HepG2 (cell line): ENCODE data around the gene NARF. TPM values are rescaled to one million over a fixed set of nuclear protein-coding genes. Genes with fewer than 3 reads are reported as not detected.

Experiments
- MBNL3 ChIP-seq: fragments of 250-450 bp; sonication (Bioruptor Pico); conservative IDR thresholded peaks from 2 replicates; pipeline ENCODE4 v1.8.0; 2022; ENCODE audit warnings: mild to moderate bottlenecking, inconsistent platforms
- MXD4 ChIP-seq: IDR thresholded peaks from 2 replicates; pipeline ENCODE4 v1.6.1; 2016; ENCODE audit warnings: mild to moderate bottlenecking, missing biosample characterization, missing genetic modification reagents
- PHF21A ChIP-seq: sonication (generic); formaldehyde crosslinking; IDR thresholded peaks from 2 replicates; pipeline ENCODE4 v1.5.0; 2020; ENCODE audit warnings: mild to moderate bottlenecking, missing genetic modification reagents
- RXRB ChIP-seq: IDR thresholded peaks from 2 replicates; pipeline ENCODE4 v1.6.1; 2016; ENCODE audit warnings: borderline replicate concordance, missing genetic modification reagents, missing compliant biosample characterization
- SYNCRIP ChIP-seq: fragments of 200-400 bp; formaldehyde crosslinking; IDR thresholded peaks from 2 replicates; pipeline ENCODE4 v1.6.1; 2018; ENCODE audit warnings: mild to moderate bottlenecking, low read depth, low read length; ENCODE audit not compliant: insufficient read depth
- YEATS4 ChIP-seq: sonication (generic); formaldehyde crosslinking; IDR thresholded peaks from 2 replicates; pipeline ENCODE4 v1.4.0; 2020; ENCODE audit warnings: missing genetic modification reagents, borderline replicate concordance
- ZFX ChIP-seq: sonication (generic); formaldehyde crosslinking; IDR thresholded peaks from 2 replicates; pipeline ENCODE4 v1.4.0; 2020; ENCODE audit warnings: mild to moderate bottlenecking, low read depth, missing genetic modification reagents, moderate library complexity
- ZNF446 ChIP-seq: sonication (generic); formaldehyde crosslinking; IDR thresholded peaks from 2 replicates; pipeline ENCODE4 v1.5.0; 2020; ENCODE audit warnings: mild to moderate bottlenecking, missing genetic modification reagents
- ZNF781 ChIP-seq: sonication (generic); formaldehyde crosslinking; IDR thresholded peaks from 2 replicates; pipeline ENCODE4 v1.5.1; 2020; ENCODE audit warnings: borderline replicate concordance, mild to moderate bottlenecking, missing genetic modification reagents; ENCODE audit errors: not compliant biosample characterization
- ZSCAN29 ChIP-seq: sonication (generic); formaldehyde crosslinking; conservative IDR thresholded peaks from 2 replicates; pipeline ENCODE4 v1.4.0; 2020; ENCODE audit warnings: mild to moderate bottlenecking, missing genetic modification reagents
- polyA plus RNA-seq, 8 experiments: library from polyadenylated mRNA; depleted of rRNA in 3 of 8; stranded (reverse) in 7 of 8; unstranded in 1 of 8; fragments of >200 nt; fragmentation: Illumina TruSeq in 4 of 8; extraction: Trizol in 4 of 8; gene quantifications; 2 replicates each; pipeline versions ENCODE4 v1.2.1 to v1.2.3, GENCODE V29; 2011 to 2016; ENCODE audit warnings: low read depth in 4 of 8, missing spikeins in 1 of 8, mixed read lengths in 1 of 8; ENCODE audit not compliant: insufficient read depth in 1 of 8
- total RNA-seq, 5 experiments: library from RNA; depleted of rRNA; stranded (reverse); fragments of >200 nt; fragmentation: Illumina TruSeq; extraction: Trizol; gene quantifications; 2 replicates each; pipeline ENCODE4 v1.2.3, GENCODE V29; 2016; ENCODE audit warnings: low read depth in 1 of 5
- TF ChIP-seq, protein P1 (sequence below): sonication (generic); formaldehyde crosslinking; IDR thresholded peaks from 2 replicates; pipeline ENCODE4 v1.8.0; 2022; ENCODE audit warnings: mild to moderate bottlenecking, missing genetic modification reagents, moderate library complexity
- TF ChIP-seq, protein P2 (sequence below): sonication (generic); formaldehyde crosslinking; IDR thresholded peaks from 2 replicates; pipeline ENCODE4 v1.4.0; 2020; ENCODE audit warnings: missing genetic modification reagents, borderline replicate concordance
- TF ChIP-seq, protein P3 (sequence below): sonication (generic); formaldehyde crosslinking; IDR thresholded peaks from 2 replicates; pipeline ENCODE4 v1.8.1; 2022; ENCODE audit warnings: low read depth, mild to moderate bottlenecking, missing genetic modification reagents
- TF ChIP-seq, protein P4 (sequence below), 2 experiments: IDR thresholded peaks; 2 replicates each; pipeline ENCODE4 v1.6.1; 2011 to 2012; ENCODE audit warnings: low read length in 2 of 2, borderline replicate concordance in 1 of 2, low read depth in 1 of 2, mild to moderate bottlenecking in 1 of 2, moderate library complexity in 1 of 2
- TF ChIP-seq, protein P5 (sequence below): sonication (generic); formaldehyde crosslinking; IDR thresholded peaks from 2 replicates; pipeline ENCODE4 v1.4.0; 2020; ENCODE audit warnings: missing genetic modification reagents, mild to moderate bottlenecking, borderline replicate concordance

The NARF gene
- total and polyA plus RNA-seq, 2 of the 13 experiments (the other 11 are each of a cell fraction or from before 2014, with no cell fraction given): 61.1 to 144 TPM

DNA sequence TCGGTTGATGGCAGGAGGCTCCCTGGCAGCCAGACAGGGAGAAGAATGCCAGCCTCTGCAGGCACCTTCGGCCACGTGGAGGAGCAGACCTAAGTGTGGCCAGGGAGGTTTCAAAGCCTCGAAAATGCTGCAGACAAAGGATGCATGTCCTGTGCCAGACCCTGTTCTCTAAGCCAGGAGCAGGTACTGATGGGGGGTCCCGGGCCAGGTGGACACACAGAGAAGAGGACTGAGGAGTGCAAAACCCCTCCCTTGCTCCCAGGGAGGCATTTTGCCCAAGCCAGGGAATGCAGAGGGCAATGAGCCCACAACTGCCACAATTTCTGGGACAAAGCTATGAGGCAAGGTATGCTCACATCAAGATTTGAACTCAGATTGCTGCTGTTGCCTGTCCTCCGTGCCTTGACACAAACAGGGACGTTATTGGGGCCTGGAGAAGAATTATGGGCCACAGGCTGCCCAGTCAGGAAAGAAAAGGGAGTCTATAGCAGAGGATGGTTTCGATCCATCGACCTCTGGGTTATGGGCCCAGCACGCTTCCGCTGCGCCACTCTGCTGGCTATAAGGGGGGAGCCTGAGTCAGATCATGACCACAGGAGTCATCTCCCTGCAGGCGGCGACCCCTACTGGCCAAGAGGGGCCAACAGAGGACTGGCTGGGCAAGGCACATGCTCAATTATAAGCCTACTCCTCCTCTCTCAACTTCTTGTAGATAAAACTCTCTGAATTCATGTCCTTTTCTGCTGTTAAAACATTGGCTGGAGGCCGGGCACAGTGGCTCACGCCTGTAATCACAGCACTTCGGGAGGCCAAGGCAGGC, 35.9 kb downstream of the NARF start (continued):
- TF ChIP-seq, protein P1, sequence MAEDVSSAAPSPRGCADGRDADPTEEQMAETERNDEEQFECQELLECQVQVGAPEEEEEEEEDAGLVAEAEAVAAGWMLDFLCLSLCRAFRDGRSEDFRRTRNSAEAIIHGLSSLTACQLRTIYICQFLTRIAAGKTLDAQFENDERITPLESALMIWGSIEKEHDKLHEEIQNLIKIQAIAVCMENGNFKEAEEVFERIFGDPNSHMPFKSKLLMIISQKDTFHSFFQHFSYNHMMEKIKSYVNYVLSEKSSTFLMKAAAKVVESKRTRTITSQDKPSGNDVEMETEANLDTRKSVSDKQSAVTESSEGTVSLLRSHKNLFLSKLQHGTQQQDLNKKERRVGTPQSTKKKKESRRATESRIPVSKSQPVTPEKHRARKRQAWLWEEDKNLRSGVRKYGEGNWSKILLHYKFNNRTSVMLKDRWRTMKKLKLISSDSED: no peak
- TF ChIP-seq YEATS4 (CRISPR knock-in tag): peak; percentile 53
- TF ChIP-seq, protein P2, sequence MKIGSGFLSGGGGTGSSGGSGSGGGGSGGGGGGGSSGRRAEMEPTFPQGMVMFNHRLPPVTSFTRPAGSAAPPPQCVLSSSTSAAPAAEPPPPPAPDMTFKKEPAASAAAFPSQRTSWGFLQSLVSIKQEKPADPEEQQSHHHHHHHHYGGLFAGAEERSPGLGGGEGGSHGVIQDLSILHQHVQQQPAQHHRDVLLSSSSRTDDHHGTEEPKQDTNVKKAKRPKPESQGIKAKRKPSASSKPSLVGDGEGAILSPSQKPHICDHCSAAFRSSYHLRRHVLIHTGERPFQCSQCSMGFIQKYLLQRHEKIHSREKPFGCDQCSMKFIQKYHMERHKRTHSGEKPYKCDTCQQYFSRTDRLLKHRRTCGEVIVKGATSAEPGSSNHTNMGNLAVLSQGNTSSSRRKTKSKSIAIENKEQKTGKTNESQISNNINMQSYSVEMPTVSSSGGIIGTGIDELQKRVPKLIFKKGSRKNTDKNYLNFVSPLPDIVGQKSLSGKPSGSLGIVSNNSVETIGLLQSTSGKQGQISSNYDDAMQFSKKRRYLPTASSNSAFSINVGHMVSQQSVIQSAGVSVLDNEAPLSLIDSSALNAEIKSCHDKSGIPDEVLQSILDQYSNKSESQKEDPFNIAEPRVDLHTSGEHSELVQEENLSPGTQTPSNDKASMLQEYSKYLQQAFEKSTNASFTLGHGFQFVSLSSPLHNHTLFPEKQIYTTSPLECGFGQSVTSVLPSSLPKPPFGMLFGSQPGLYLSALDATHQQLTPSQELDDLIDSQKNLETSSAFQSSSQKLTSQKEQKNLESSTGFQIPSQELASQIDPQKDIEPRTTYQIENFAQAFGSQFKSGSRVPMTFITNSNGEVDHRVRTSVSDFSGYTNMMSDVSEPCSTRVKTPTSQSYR (CRISPR knock-in tag): peak; percentile 58; the same call in 1 of the 2 replicates
- TF ChIP-seq, protein P3, sequence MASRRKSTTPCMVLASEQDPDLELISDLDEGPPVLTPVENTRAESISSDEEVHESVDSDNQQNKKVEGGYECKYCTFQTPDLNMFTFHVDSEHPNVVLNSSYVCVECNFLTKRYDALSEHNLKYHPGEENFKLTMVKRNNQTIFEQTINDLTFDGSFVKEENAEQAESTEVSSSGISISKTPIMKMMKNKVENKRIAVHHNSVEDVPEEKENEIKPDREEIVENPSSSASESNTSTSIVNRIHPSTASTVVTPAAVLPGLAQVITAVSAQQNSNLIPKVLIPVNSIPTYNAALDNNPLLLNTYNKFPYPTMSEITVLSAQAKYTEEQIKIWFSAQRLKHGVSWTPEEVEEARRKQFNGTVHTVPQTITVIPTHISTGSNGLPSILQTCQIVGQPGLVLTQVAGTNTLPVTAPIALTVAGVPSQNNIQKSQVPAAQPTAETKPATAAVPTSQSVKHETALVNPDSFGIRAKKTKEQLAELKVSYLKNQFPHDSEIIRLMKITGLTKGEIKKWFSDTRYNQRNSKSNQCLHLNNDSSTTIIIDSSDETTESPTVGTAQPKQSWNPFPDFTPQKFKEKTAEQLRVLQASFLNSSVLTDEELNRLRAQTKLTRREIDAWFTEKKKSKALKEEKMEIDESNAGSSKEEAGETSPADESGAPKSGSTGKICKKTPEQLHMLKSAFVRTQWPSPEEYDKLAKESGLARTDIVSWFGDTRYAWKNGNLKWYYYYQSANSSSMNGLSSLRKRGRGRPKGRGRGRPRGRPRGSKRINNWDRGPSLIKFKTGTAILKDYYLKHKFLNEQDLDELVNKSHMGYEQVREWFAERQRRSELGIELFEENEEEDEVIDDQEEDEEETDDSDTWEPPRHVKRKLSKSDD (CRISPR knock-in tag): 0 out of 2 replicates have a peak, but pooled peaks have one; percentile 81
- no peak for TF ChIP-seq MBNL3 (CRISPR knock-in tag)
- TF ChIP-seq ZNF781 (CRISPR knock-in tag): peak; percentile 59
- peak; percentile 97 for TF ChIP-seq PHF21A (CRISPR knock-in tag)
- TF ChIP-seq, protein P4, sequence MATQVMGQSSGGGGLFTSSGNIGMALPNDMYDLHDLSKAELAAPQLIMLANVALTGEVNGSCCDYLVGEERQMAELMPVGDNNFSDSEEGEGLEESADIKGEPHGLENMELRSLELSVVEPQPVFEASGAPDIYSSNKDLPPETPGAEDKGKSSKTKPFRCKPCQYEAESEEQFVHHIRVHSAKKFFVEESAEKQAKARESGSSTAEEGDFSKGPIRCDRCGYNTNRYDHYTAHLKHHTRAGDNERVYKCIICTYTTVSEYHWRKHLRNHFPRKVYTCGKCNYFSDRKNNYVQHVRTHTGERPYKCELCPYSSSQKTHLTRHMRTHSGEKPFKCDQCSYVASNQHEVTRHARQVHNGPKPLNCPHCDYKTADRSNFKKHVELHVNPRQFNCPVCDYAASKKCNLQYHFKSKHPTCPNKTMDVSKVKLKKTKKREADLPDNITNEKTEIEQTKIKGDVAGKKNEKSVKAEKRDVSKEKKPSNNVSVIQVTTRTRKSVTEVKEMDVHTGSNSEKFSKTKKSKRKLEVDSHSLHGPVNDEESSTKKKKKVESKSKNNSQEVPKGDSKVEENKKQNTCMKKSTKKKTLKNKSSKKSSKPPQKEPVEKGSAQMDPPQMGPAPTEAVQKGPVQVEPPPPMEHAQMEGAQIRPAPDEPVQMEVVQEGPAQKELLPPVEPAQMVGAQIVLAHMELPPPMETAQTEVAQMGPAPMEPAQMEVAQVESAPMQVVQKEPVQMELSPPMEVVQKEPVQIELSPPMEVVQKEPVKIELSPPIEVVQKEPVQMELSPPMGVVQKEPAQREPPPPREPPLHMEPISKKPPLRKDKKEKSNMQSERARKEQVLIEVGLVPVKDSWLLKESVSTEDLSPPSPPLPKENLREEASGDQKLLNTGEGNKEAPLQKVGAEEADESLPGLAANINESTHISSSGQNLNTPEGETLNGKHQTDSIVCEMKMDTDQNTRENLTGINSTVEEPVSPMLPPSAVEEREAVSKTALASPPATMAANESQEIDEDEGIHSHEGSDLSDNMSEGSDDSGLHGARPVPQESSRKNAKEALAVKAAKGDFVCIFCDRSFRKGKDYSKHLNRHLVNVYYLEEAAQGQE (IDR thresholded peaks at IDR 0.05; ENCODE audit: borderline replicate concordance in 1 of 2, low read depth in 1 of 2, low read length in 2 of 2): no peak
- peak; percentile 91 for TF ChIP-seq ZFX
- TF ChIP-seq ZSCAN29 (CRISPR knock-in tag): peak; percentile 93
- no peak for TF ChIP-seq ZNF446 (CRISPR knock-in tag)
- TF ChIP-seq MXD4 (CRISPR knock-in tag): peak; percentile 57; the same call in 1 of the 2 replicates
- TF ChIP-seq SYNCRIP: no peak
- TF ChIP-seq, protein P5, sequence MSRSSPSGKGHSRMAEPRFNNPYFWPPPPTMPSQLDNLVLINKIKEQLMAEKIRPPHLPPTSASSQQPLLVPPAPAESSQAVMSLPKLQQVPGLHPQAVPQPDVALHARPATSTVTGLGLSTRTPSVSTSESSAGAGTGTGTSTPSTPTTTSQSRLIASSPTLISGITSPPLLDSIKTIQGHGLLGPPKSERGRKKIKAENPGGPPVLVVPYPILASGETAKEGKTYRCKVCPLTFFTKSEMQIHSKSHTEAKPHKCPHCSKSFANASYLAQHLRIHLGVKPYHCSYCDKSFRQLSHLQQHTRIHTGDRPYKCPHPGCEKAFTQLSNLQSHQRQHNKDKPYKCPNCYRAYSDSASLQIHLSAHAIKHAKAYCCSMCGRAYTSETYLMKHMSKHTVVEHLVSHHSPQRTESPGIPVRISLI (CRISPR knock-in tag): no peak; the same call in none of the 2 replicates
- peak; percentile 81 for TF ChIP-seq RXRB (CRISPR knock-in tag)
